ENCODE results near the gene TGM5.
"Not testable (repeated sequence)": the region's sequence is repeated elsewhere in the genome, so short reads cannot be mapped to it uniquely, and the experiment has no call there.

TGM5 gene

GRCh38 chr15:43277231-43277823, 10.6 kb upstream of the TGM5 start:
- in situ Hi-C loops (cut with HindIII; ENCODE audit: low pct_ligation_motif_present, low pct_unique_long_range_greater_than_20kb, low sequenced_read_pairs), result no loop called here

GRCh38 chr15:43276563-43277200, 10.0 kb upstream of the TGM5 start:
- in situ Hi-C loops (cut with HindIII; ENCODE audit: low pct_ligation_motif_present, low pct_unique_long_range_greater_than_20kb, low sequenced_read_pairs), result no loop called here
- DNase-seq, result no peak

More at GRCh38 chr15:43277231-43277823, 10.6 kb upstream of the TGM5 start:
- DNase-seq, result no peak

- no peak for DNase-seq
- in situ Hi-C loops (cut with HindIII; ENCODE audit: low pct_ligation_motif_present, low pct_unique_long_range_greater_than_20kb, low sequenced_read_pairs), result no loop called here
Measured at GRCh38 chr15:43275740-43276562, 9.2 kb upstream of the TGM5 start.

- in situ Hi-C loops (cut with HindIII; ENCODE audit: low pct_ligation_motif_present, low pct_unique_long_range_greater_than_20kb, low sequenced_read_pairs), result no loop called here
- DNase-seq, result no peak
Measured at GRCh38 chr15:43274136-43274535, 7.4 kb upstream of the TGM5 start.

- DNase-seq, result no peak
- in situ Hi-C loops (cut with HindIII; ENCODE audit: low pct_ligation_motif_present, low pct_unique_long_range_greater_than_20kb, low sequenced_read_pairs), result no loop called here
Measured at GRCh38 chr15:43273243-43273642, 6.5 kb upstream of the TGM5 start.

GRCh38 chr15:43271908-43272307, 5.2 kb upstream of the TGM5 start:
- in situ Hi-C loops (cut with HindIII; ENCODE audit: low pct_ligation_motif_present, low pct_unique_long_range_greater_than_20kb, low sequenced_read_pairs); DNase-seq: not testable (repeated sequence)

GRCh38 chr15:43270676-43271306, 4.1 kb upstream of the TGM5 start:
- no peak for DNase-seq
- in situ Hi-C loops (cut with HindIII; ENCODE audit: low pct_ligation_motif_present, low pct_unique_long_range_greater_than_20kb, low sequenced_read_pairs), result no loop called here

- DNase-seq, result no peak
- in situ Hi-C loops (cut with HindIII; ENCODE audit: low pct_ligation_motif_present, low pct_unique_long_range_greater_than_20kb, low sequenced_read_pairs), result no loop called here
Measured at GRCh38 chr15:43270113-43270665, 3.5 kb upstream of the TGM5 start.

- in situ Hi-C loops (cut with HindIII; ENCODE audit: low pct_ligation_motif_present, low pct_unique_long_range_greater_than_20kb, low sequenced_read_pairs), result no loop called here
- peak; percentile 28 for DNase-seq
Measured at GRCh38 chr15:43268111-43269105, 1.7 kb upstream of the TGM5 start.

GRCh38 chr15:43267439-43267838, 711 bp upstream of the TGM5 start:
- no peak for DNase-seq
- in situ Hi-C loops (cut with HindIII; ENCODE audit: low pct_ligation_motif_present, low pct_unique_long_range_greater_than_20kb, low sequenced_read_pairs), result no loop called here

GRCh38 chr15:43266386-43266785, 342 bp downstream of the TGM5 start:
- DNase-seq, result no peak
- in situ Hi-C loops (cut with HindIII; ENCODE audit: low pct_ligation_motif_present, low pct_unique_long_range_greater_than_20kb, low sequenced_read_pairs), result no loop called here

GRCh38 chr15:43260011-43260615, 6.6 kb downstream of the TGM5 start:
- no peak for DNase-seq
- in situ Hi-C loops (cut with HindIII; ENCODE audit: low pct_ligation_motif_present, low pct_unique_long_range_greater_than_20kb, low sequenced_read_pairs), result no loop called here

- in situ Hi-C loops (cut with HindIII; ENCODE audit: low pct_ligation_motif_present, low pct_unique_long_range_greater_than_20kb, low sequenced_read_pairs), result no loop called here
Measured at GRCh38 chr15:43258781-43259180, 7.9 kb downstream of the TGM5 start.

GRCh38 chr15:43256341-43256740, 10.4 kb downstream of the TGM5 start:
- no peak for DNase-seq
- in situ Hi-C loops (cut with HindIII; ENCODE audit: low pct_ligation_motif_present, low pct_unique_long_range_greater_than_20kb, low sequenced_read_pairs), result no loop called here

More at GRCh38 chr15:43258781-43259180, 7.9 kb downstream of the TGM5 start:
- DNase-seq, result no peak

GRCh38 chr15:43255376-43255775, 11.4 kb downstream of the TGM5 start:
- in situ Hi-C loops (cut with HindIII; ENCODE audit: low pct_ligation_motif_present, low pct_unique_long_range_greater_than_20kb, low sequenced_read_pairs), result no loop called here
- DNase-seq, result no peak

- peak; percentile 65 for DNase-seq
- in situ Hi-C loops (cut with HindIII; ENCODE audit: low pct_ligation_motif_present, low pct_unique_long_range_greater_than_20kb, low sequenced_read_pairs), result no loop called here
Measured at GRCh38 chr15:43253431-43254403, 13.0 kb downstream of the TGM5 start.
